GM12864 (cell line): ENCODE data around the gene PPP6R1.

ENCODE experiments used
- DNase-seq: peaks from one replicate; pipeline ENCODE4 v3.0.0-alpha.2; 2011; ENCODE audit warnings: low read depth
- H3K4me3 ChIP-seq: 2 replicates; pipeline ENCODE4 v1.5.1; 2011; ENCODE audit warnings: mild to moderate bottlenecking, low read depth, low read length, control low read depth
- TF ChIP-seq, protein P1 (sequence below): IDR thresholded peaks from 2 replicates; pipeline ENCODE4 v1.5.1; 2011; ENCODE audit warnings: low read depth, mild to moderate bottlenecking, moderate library complexity, low read length, control low read depth, inconsistent platforms; ENCODE audit errors: missing control alignments

PPP6R1 gene

DNA sequence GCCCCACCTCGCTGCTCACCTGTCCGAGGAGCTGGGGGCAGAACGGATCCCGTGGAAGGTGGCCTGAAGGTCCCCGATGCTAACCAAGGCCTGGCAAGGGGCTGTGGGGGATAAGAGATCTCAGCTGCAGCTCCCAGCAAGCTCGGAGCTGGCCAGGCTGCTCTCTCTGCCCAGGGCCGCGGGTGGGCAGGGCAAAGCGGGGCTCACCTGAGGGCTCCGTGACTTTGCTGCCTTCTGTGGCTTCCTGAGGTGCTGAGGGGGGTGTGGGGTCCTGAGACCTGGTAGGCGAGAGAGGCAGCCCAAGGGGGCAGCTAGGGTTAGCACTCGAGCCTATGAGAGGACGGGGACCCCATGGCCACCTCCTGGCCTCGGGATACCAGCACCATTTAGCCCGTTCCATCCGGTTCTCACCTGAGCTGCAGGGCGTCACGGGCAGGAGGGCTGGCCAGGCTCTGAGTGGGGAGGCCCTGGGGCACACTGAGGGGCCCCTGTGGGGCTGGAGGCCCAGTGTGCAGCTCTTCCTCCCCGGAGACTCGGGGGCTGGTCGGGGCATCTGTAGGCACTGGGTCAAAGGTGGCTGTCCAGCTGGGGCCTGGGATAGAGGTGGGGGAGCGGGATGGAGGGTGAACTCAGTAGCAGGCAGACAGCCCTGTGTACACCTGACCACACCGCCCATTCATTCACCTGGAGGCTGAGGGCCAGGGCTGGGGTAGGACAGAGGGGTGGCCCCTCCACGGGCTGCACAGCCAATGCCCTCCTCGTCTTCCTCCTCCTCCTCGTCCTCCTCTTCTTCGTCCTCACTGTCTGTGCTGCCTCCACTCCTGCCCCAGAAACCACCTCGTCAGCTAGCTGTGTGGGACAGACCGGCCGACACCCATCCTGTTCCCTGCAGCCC lies 27.2 kb downstream of the PPP6R1 start:
- TF ChIP-seq, protein P1, sequence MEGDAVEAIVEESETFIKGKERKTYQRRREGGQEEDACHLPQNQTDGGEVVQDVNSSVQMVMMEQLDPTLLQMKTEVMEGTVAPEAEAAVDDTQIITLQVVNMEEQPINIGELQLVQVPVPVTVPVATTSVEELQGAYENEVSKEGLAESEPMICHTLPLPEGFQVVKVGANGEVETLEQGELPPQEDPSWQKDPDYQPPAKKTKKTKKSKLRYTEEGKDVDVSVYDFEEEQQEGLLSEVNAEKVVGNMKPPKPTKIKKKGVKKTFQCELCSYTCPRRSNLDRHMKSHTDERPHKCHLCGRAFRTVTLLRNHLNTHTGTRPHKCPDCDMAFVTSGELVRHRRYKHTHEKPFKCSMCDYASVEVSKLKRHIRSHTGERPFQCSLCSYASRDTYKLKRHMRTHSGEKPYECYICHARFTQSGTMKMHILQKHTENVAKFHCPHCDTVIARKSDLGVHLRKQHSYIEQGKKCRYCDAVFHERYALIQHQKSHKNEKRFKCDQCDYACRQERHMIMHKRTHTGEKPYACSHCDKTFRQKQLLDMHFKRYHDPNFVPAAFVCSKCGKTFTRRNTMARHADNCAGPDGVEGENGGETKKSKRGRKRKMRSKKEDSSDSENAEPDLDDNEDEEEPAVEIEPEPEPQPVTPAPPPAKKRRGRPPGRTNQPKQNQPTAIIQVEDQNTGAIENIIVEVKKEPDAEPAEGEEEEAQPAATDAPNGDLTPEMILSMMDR = no peak
- no peak overlapping the region for H3K4me3 ChIP-seq
- no peak for DNase-seq

DNA sequence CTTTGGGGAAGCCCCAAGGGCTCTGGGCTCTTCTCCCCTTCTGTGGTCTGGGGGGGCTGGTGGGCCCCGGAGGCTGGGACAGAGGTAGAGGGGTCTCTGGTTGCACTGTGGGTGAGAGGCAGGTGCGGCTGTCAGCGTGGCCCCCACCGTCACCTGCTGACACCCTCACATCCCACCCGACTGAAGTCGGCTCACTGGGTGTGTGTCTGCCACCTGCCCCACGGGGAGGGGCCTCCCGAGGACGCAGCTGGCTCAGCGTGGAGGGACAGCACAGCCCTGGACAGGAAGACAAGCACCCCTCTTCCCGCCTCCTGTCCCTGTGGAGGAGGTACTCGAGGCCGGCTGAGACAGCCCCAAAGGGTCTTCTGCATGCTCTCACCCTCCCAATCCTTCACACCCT lies 28.0 kb downstream of the PPP6R1 start:
- no peak overlapping the region for H3K4me3 ChIP-seq
- no peak for DNase-seq
- TF ChIP-seq, protein P1 = no peak

DNA sequence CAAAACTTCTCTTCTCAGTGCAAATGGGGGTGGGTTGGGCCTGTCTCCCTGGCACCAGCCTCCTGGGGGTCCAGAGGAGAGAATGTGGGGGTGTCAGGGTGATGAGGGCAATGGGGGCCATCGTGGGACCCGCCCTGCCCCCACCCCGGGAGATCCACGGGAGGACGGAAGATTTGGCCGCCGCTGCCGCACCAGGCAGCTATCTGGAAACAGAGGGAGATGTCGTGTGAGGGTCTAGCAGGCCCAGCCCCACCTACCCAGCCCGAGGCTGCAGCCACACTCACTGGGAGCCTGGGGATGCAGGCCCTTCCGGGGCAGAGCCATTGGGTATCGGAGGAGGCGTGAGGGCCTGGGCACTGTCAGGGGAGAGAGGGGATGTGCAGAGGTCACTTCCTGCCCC lies 28.5 kb downstream of the PPP6R1 start:
- no peak overlapping the region for H3K4me3 ChIP-seq
- TF ChIP-seq, protein P1 = no peak
- no peak for DNase-seq

- no peak overlapping the region for H3K4me3 ChIP-seq
- TF ChIP-seq, protein P1 = no peak
- DNase-seq = no peak
Observed at GRCh38 chr19:55229789-55230182, 29.0 kb downstream of the PPP6R1 start.

- TF ChIP-seq, protein P1 = no peak
- no peak overlapping the region for H3K4me3 ChIP-seq
- no peak for DNase-seq
Observed at GRCh38 chr19:55229145-55229788, 29.6 kb downstream of the PPP6R1 start.

GRCh38 chr19:55228403-55229031 lies 30.3 kb downstream of the PPP6R1 start, which contains the start of gene TMEM86B:
TMEM86B (minus strand) TSS chr19:55228763; CDS start chr19:55228741, 22 bp downstream.
- TF ChIP-seq, protein P1 = no peak
- no peak for DNase-seq
- H3K4me3 ChIP-seq = no peak within 1 kb of the TSS
